Measurements from ENCODE around the gene RARRES1. TPM values are rescaled to one million over a fixed set of nuclear protein-coding genes. Genes with fewer than 3 reads are reported as not detected.

RARRES1 gene
- total RNA-seq, 1 experiment from 2014 or later = 0.20 TPM

- TF ChIP-seq POLR2A (IDR thresholded peaks at IDR 0.05; ENCODE audit: borderline replicate concordance, extremely low read depth, insufficient read depth, insufficient read length) (no peak), CBX3 (IDR thresholded peaks at IDR 0.05; ENCODE audit: low read depth) (no peak), TCF7L2 (IDR thresholded peaks at IDR 0.05; ENCODE audit: borderline replicate concordance, extremely low read depth, insufficient read depth, insufficient read length) (no peak), ZFX (IDR thresholded peaks at IDR 0.05) (no peak), YY1 (IDR thresholded peaks at IDR 0.05; ENCODE audit: extremely low read depth, insufficient replicate concordance, low read depth, low read length) (no peak), EZH2phosphoT487 (IDR thresholded peaks at IDR 0.05; ENCODE audit: borderline replicate concordance) (no peak), SIN3A (IDR thresholded peaks at IDR 0.05; ENCODE audit: low read depth) (no peak), ELF1 (IDR thresholded peaks at IDR 0.05; ENCODE audit: borderline replicate concordance, low read depth) (no peak), POLR2AphosphoS5 (IDR thresholded peaks at IDR 0.05; ENCODE audit: low read depth, low read length) (no peak), SP1 (IDR thresholded peaks at IDR 0.05; ENCODE audit: low read depth) (no peak), FOSL1 (IDR thresholded peaks at IDR 0.05; ENCODE audit: low read depth) (no peak), ZNF274 (IDR thresholded peaks at IDR 0.05; ENCODE audit: low read depth, low read length) (no peak), ZBTB33 (IDR thresholded peaks at IDR 0.05; ENCODE audit: extremely low read depth, insufficient replicate concordance, low read length) (no peak), CEBPB (IDR thresholded peaks at IDR 0.05; ENCODE audit: low read depth) (no peak), ATF3 (IDR thresholded peaks at IDR 0.05) (no peak), SRF (IDR thresholded peaks at IDR 0.05; ENCODE audit: low read depth) (no peak), JUND (IDR thresholded peaks at IDR 0.05) (no peak)
- TF ChIP-seq, protein P1, sequence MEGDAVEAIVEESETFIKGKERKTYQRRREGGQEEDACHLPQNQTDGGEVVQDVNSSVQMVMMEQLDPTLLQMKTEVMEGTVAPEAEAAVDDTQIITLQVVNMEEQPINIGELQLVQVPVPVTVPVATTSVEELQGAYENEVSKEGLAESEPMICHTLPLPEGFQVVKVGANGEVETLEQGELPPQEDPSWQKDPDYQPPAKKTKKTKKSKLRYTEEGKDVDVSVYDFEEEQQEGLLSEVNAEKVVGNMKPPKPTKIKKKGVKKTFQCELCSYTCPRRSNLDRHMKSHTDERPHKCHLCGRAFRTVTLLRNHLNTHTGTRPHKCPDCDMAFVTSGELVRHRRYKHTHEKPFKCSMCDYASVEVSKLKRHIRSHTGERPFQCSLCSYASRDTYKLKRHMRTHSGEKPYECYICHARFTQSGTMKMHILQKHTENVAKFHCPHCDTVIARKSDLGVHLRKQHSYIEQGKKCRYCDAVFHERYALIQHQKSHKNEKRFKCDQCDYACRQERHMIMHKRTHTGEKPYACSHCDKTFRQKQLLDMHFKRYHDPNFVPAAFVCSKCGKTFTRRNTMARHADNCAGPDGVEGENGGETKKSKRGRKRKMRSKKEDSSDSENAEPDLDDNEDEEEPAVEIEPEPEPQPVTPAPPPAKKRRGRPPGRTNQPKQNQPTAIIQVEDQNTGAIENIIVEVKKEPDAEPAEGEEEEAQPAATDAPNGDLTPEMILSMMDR (IDR thresholded peaks at IDR 0.05 in 2 of 3, conservative IDR thresholded peaks at IDR 0.05 in 1 of 3; ENCODE audit: borderline replicate concordance in 1 of 3, insufficient read depth in 1 of 3, low read depth in 2 of 3, low read length in 2 of 3) = no peak
- TF ChIP-seq, protein P2, sequence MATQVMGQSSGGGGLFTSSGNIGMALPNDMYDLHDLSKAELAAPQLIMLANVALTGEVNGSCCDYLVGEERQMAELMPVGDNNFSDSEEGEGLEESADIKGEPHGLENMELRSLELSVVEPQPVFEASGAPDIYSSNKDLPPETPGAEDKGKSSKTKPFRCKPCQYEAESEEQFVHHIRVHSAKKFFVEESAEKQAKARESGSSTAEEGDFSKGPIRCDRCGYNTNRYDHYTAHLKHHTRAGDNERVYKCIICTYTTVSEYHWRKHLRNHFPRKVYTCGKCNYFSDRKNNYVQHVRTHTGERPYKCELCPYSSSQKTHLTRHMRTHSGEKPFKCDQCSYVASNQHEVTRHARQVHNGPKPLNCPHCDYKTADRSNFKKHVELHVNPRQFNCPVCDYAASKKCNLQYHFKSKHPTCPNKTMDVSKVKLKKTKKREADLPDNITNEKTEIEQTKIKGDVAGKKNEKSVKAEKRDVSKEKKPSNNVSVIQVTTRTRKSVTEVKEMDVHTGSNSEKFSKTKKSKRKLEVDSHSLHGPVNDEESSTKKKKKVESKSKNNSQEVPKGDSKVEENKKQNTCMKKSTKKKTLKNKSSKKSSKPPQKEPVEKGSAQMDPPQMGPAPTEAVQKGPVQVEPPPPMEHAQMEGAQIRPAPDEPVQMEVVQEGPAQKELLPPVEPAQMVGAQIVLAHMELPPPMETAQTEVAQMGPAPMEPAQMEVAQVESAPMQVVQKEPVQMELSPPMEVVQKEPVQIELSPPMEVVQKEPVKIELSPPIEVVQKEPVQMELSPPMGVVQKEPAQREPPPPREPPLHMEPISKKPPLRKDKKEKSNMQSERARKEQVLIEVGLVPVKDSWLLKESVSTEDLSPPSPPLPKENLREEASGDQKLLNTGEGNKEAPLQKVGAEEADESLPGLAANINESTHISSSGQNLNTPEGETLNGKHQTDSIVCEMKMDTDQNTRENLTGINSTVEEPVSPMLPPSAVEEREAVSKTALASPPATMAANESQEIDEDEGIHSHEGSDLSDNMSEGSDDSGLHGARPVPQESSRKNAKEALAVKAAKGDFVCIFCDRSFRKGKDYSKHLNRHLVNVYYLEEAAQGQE (IDR thresholded peaks at IDR 0.05; ENCODE audit: low read depth) = no peak
- no peak overlapping the region for H3K27ac ChIP-seq (ENCODE audit: low read depth, low read length)
- peaks cover 11% of the 10 kb centered on the region; the same call in 1 of the 2 replicates for H3K79me2 ChIP-seq (ENCODE audit: insufficient read depth, low read length)
- H3K9me3 ChIP-seq (ENCODE audit: control insufficient read depth in 1 of 2, insufficient read depth in 1 of 2, low read depth in 1 of 2, low read length in 2 of 2) = no peaks in the 10 kb centered on the region
- ATAC-seq = no peak
- no peak overlapping the region for H2AFZ ChIP-seq (ENCODE audit: low read depth, low read length, poor library complexity, severe bottlenecking)
- no peaks in the 10 kb centered on the region; the same call in 1 of the 2 replicates for H4K20me1 ChIP-seq (ENCODE audit: insufficient read depth)
- peaks cover 15 to 23% of the 10 kb centered on the region in 2 experiments for H3K36me3 ChIP-seq (ENCODE audit: control insufficient read depth in 1 of 2, insufficient read depth in 2 of 2, low read length in 2 of 2)
- H3K27me3 ChIP-seq (ENCODE audit: insufficient read depth, low read length) = no peaks in the 10 kb centered on the region
- no peaks in the 10 kb centered on the region for H3K9me2 ChIP-seq (ENCODE audit: insufficient read depth)
- no peaks in the 10 kb centered on the region for H3K4me1 ChIP-seq (ENCODE audit: control insufficient read depth in 1 of 2, insufficient read depth in 2 of 2, low read length in 2 of 2)
- BruUV-seq (replicated peaks) = no TSS peak
- H3K9ac ChIP-seq (ENCODE audit: low read length) = no peak overlapping the region
- intact Hi-C loops (cut with micrococcal nuclease) = no loop called here
- H3K4me3 ChIP-seq (replicated peaks in 1 of 2; ENCODE audit: low read depth in 1 of 2, low read length in 2 of 2) = no peak overlapping the region
- ChIA-PET CTCF (interaction anchor here (1.1 kb wide), 1 partner anchor 22 kb away, joined by 3 read pairs; the partner anchor contains the start of gene GFM1), RAD21 (ENCODE audit: low non-redundant PET in 1 of 2, low total read pairs in 2 of 2, uncharacterized antibody in 2 of 2, unreplicated experiment in 2 of 2) (no interaction called here), POLR2A (no interaction called here)
- no peak overlapping the region for H3K4me2 ChIP-seq (ENCODE audit: low read length)
- DNase-seq (ENCODE audit: low read depth, low spot score) = no peak
These were observed 65.8 kb downstream of the RARRES1 start for GRCh38 chr3:158666416-158666815.

Measured in HCT116 (cell line).